ENCODE data around the gene SNAP91.

GRCh38 chr6:83708970-83709747 lies at the start of gene SNAP91:
- TF ChIP-seq, protein P1, sequence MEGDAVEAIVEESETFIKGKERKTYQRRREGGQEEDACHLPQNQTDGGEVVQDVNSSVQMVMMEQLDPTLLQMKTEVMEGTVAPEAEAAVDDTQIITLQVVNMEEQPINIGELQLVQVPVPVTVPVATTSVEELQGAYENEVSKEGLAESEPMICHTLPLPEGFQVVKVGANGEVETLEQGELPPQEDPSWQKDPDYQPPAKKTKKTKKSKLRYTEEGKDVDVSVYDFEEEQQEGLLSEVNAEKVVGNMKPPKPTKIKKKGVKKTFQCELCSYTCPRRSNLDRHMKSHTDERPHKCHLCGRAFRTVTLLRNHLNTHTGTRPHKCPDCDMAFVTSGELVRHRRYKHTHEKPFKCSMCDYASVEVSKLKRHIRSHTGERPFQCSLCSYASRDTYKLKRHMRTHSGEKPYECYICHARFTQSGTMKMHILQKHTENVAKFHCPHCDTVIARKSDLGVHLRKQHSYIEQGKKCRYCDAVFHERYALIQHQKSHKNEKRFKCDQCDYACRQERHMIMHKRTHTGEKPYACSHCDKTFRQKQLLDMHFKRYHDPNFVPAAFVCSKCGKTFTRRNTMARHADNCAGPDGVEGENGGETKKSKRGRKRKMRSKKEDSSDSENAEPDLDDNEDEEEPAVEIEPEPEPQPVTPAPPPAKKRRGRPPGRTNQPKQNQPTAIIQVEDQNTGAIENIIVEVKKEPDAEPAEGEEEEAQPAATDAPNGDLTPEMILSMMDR (conservative IDR thresholded peaks at IDR 0.05): no peak
- TF ChIP-seq ZFX (IDR thresholded peaks at IDR 0.05): no peak

All from C4-2B (cell line).